IMR-90 (cell line): Measurements from ENCODE around the gene CD163L1. TPM values are rescaled to one million over a fixed set of nuclear protein-coding genes. Genes with fewer than 3 reads are reported as not detected.

ENCODE experiments used
- ATAC-seq: fragments of 200-7000 bp; cut with Tn5 transposase; 2 replicates; pipeline ENCODE4 v1.9.1; 2020; ENCODE audit warnings: low read depth, mild to moderate bottlenecking, moderate library complexity
- BruUV-seq: library from RNA; stranded (reverse); fragments of 400-500 nt; replicated peaks from 2 replicates; lab custom pipeline; 2021; lab: Mats Ljungman, UMichigan
- CTCF ChIA-PET: fragments of 300-600 bp; formaldehyde crosslinking; extraction: SDS; loops from one replicate; lab custom pipeline; 2021; ENCODE audit warnings: antibody characterized with exemption; lab: Yijun Ruan, JAX
- POLR2A ChIA-PET: fragments of 300-600 bp; sonication (Branson Sonifier 250); formaldehyde crosslinking; loops from one replicate; lab custom pipeline; 2022; ENCODE audit warnings: antibody characterized with exemption; ENCODE audit not compliant: unreplicated experiment; lab: Charles Lee
- DNase-seq: peaks from one replicate; pipeline ENCODE4 v3.0.0; 2013
- H2AFZ ChIP-seq: replicated peaks from 2 replicates; pipeline ENCODE3; 2013; ENCODE audit warnings: low read length, mild to moderate bottlenecking; ENCODE audit not compliant: poor library complexity
- H2AK5ac ChIP-seq: 2 replicates; pipeline ENCODE4 v1.6.1; 2013; ENCODE audit warnings: low read depth, low read length, inconsistent platforms
- H2AK9ac ChIP-seq: replicated peaks from 2 replicates; pipeline ENCODE3; 2013; ENCODE audit warnings: mild to moderate bottlenecking, low read depth, low read length, moderate library complexity; ENCODE audit not compliant: poor library complexity
- H2BK120ac ChIP-seq: 2 replicates; pipeline ENCODE4 v1.6.1; 2013; ENCODE audit warnings: low read depth, low read length, inconsistent platforms
- H2BK15ac ChIP-seq: 3 replicates; pipeline ENCODE4 v1.6.1; 2013; ENCODE audit warnings: low read depth, low read length, inconsistent platforms
- H2BK20ac ChIP-seq: 2 replicates; pipeline ENCODE4 v1.6.1; 2013; ENCODE audit warnings: low read depth, mild to moderate bottlenecking, inconsistent platforms, low read length, moderate library complexity
- H2BK5ac ChIP-seq: 2 replicates; pipeline ENCODE4 v1.6.1; 2013; ENCODE audit warnings: mild to moderate bottlenecking, low read depth, low read length, inconsistent platforms; ENCODE audit not compliant: poor library complexity, severe bottlenecking
- H3K14ac ChIP-seq: replicated peaks from 2 replicates; pipeline ENCODE4 v1.6.1; 2013; ENCODE audit warnings: low read depth, low read length, inconsistent platforms
- H3K18ac ChIP-seq: 2 replicates; pipeline ENCODE4 v1.6.1; 2013; ENCODE audit warnings: low read depth, low read length, control low read depth
- H3K23ac ChIP-seq: 2 replicates; pipeline ENCODE4 v1.6.1; 2013; ENCODE audit warnings: low read depth, low read length, inconsistent platforms
- H3K27ac ChIP-seq: 2 replicates; pipeline ENCODE4 v1.5.1; 2013; ENCODE audit warnings: mild to moderate bottlenecking, control low read depth, low read length; ENCODE audit not compliant: insufficient read depth
- H3K27me3 ChIP-seq: 2 replicates; pipeline ENCODE4 v1.6.1; 2013; ENCODE audit warnings: low read length; ENCODE audit not compliant: control insufficient read depth, insufficient read depth
- H3K36me3 ChIP-seq: 2 replicates; pipeline ENCODE4 v1.6.1; 2013; ENCODE audit warnings: low read length, mixed read lengths; ENCODE audit not compliant: control insufficient read depth, insufficient read depth
- H3K4ac ChIP-seq: 2 replicates; pipeline ENCODE4 v1.6.1; 2013; ENCODE audit warnings: low read depth, low read length, inconsistent platforms
- H3K4me1 ChIP-seq: 2 replicates; pipeline ENCODE4 v1.6.1; 2013; ENCODE audit warnings: low read length, mixed read lengths; ENCODE audit not compliant: control insufficient read depth, insufficient read depth
- H3K4me2 ChIP-seq: 2 replicates; pipeline ENCODE4 v1.6.1; 2013; ENCODE audit warnings: low read depth, mild to moderate bottlenecking, control low read depth, low read length, moderate library complexity
- H3K4me3 ChIP-seq: 2 replicates; pipeline ENCODE4 v1.5.1; 2013; ENCODE audit warnings: low read depth, mild to moderate bottlenecking, control low read depth, low read length, moderate library complexity; ENCODE audit not compliant: insufficient read depth
- H3K56ac ChIP-seq: 2 replicates; pipeline ENCODE4 v1.6.1; 2013; ENCODE audit warnings: low read length, inconsistent platforms; ENCODE audit not compliant: insufficient read depth; ENCODE audit errors: extremely low read depth
- H3K79me1 ChIP-seq, 2 experiments: 2 replicates each; pipeline ENCODE4 v1.6.1; 2013; ENCODE audit warnings: low read length in 2 of 2, inconsistent platforms in 1 of 2, low read depth in 1 of 2
- H3K9ac ChIP-seq: 2 replicates; pipeline ENCODE4 v1.6.1; 2013; ENCODE audit warnings: low read depth, low read length, control low read depth
- H3K9me1 ChIP-seq: 2 replicates; pipeline ENCODE4 v1.6.1; 2013; ENCODE audit warnings: low read length, inconsistent platforms; ENCODE audit not compliant: insufficient read depth
- H3K9me3 ChIP-seq: 2 replicates; pipeline ENCODE4 v1.6.1; 2013; ENCODE audit warnings: low read length; ENCODE audit not compliant: control insufficient read depth, insufficient read depth
- H4K20me1 ChIP-seq: 2 replicates; pipeline ENCODE4 v1.6.1; 2013; ENCODE audit warnings: low read length, inconsistent platforms; ENCODE audit not compliant: insufficient read depth
- H4K5ac ChIP-seq: 2 replicates; pipeline ENCODE4 v1.6.1; 2013; ENCODE audit warnings: mild to moderate bottlenecking, low read depth, low read length, control low read depth
- H4K8ac ChIP-seq, 2 experiments: 2 replicates each; pipeline ENCODE4 v1.6.1; 2013; ENCODE audit warnings: low read depth in 2 of 2, low read length in 2 of 2, control low read depth in 1 of 2, inconsistent platforms in 1 of 2
- H4K91ac ChIP-seq: 2 replicates; pipeline ENCODE4 v1.6.1; 2013; ENCODE audit warnings: low read depth, low read length, inconsistent platforms; ENCODE audit not compliant: insufficient read depth
- MAFK ChIP-seq: IDR thresholded peaks from 2 replicates; pipeline ENCODE4 v1.6.1; 2012; ENCODE audit warnings: low read depth, low read length, improper control_type of control experiment
- WGBS, 2 experiments: methylation state at CpG; one replicate each; pipeline versions ENCODE4 v1.1.5 to v1.1.7; 2013; ENCODE audit warnings: missing lambda C conversion rate in 2 of 2; ENCODE audit not compliant: insufficient read length in 1 of 2; ENCODE audit errors: extremely low coverage in 2 of 2; 5-methylcytosine and 5-hydroxymethylcytosine counted together
- dilution Hi-C: fragments of 300-500 bp; cut with HindIII; formaldehyde crosslinking; loops from one replicate; pipeline ENCODE4 v1.14.3; 2018; ENCODE audit warnings: low sequenced_read_pairs; ENCODE audit not compliant: unreplicated experiment
- in situ Hi-C: fragments of 300-500 bp; cut with MboI; formaldehyde crosslinking; loops from 3 replicates; pipeline ENCODE4 v1.14.3; 2019; ENCODE audit warnings: low sequenced_read_pairs, inconsistent platforms, mixed read lengths
- intact Hi-C: fragments of 100-400 bp; cut with micrococcal nuclease; formaldehyde crosslinking; loops from 2 replicates; pipeline ENCODE4 v1.10.0; 2022
- polyA plus RNA-seq, 3 experiments: library from polyadenylated mRNA; depleted of rRNA; stranded (reverse); fragments of >200 nt; gene quantifications; 2 replicates each; pipeline ENCODE4 v1.2.3, GENCODE V29; 2012; ENCODE audit warnings: low replicate concordance in 1 of 3
- total RNA-seq: library from RNA; depleted of rRNA; stranded (reverse); fragments of >200 nt; gene quantifications from 2 replicates; pipeline ENCODE4 v1.2.3, GENCODE V29; 2012
- TF ChIP-seq, protein P1 (sequence below): fragments of 150-350 bp; IDR thresholded peaks from 2 replicates; pipeline ENCODE4 v1.6.1; 2016; ENCODE audit warnings: low read depth, mild to moderate bottlenecking, low read length, moderate library complexity, borderline replicate concordance

Gene CD163L1
- total and polyA plus RNA-seq, 2 of the 4 experiments (the other 2 are of a cell fraction), result 0.50 to 1.6 TPM

- BruUV-seq, result no TSS peak
- no peak overlapping the region for H4K5ac ChIP-seq
- no peaks in the 10 kb centered on the region for H3K4me1 ChIP-seq
- H2BK5ac ChIP-seq, result no peak overlapping the region
- no peak overlapping the region for H4K8ac ChIP-seq
- 0 out of 2 replicates have a peak, but pooled peaks cover 2% of the 10 kb centered on the region for H3K9me3 ChIP-seq
- no peaks in the 10 kb centered on the region for H3K79me1 ChIP-seq
- H4K91ac ChIP-seq, result no peak overlapping the region
- dilution Hi-C loops, result no loop called here
- POLR2A ChIA-PET, result no interaction called here
- no peak overlapping the region for H3K27ac ChIP-seq
- no peak overlapping the region for H3K4me3 ChIP-seq
- no peak for ATAC-seq
- no CpG with 5 or more reads among the region's 4 CpGs for WGBS, 2 experiments
- no peak overlapping the region for H3K4ac ChIP-seq
- no peaks in the 10 kb centered on the region for H4K20me1 ChIP-seq
- H2AK5ac ChIP-seq, result no peak overlapping the region
- H2AFZ ChIP-seq, result no peak overlapping the region
- no peak overlapping the region for H3K23ac ChIP-seq
- H2BK120ac ChIP-seq, result no peak overlapping the region
- no peaks in the 10 kb centered on the region for H3K36me3 ChIP-seq
- CTCF ChIA-PET, result interaction anchor here (1.3 kb wide), 1 partner anchor 238 kb away, joined by 4 read pairs; no protein-coding TSS in a partner anchor
- no peaks in the 10 kb centered on the region for H3K9me1 ChIP-seq
- H3K9ac ChIP-seq, result no peak overlapping the region
- no peaks in the 10 kb centered on the region for H3K27me3 ChIP-seq
- H2BK20ac ChIP-seq, result no peak overlapping the region
- H3K56ac ChIP-seq, result no peak overlapping the region
- no peak overlapping the region for H2BK15ac ChIP-seq
- H3K4me2 ChIP-seq, result no peak overlapping the region
- H3K18ac ChIP-seq, result no peak overlapping the region
- no peak overlapping the region for H2AK9ac ChIP-seq
- intact Hi-C loops, result no loop called here
- no peak overlapping the region for H3K14ac ChIP-seq
- no peak for DNase-seq
- peak; percentile 66 for TF ChIP-seq MAFK
- TF ChIP-seq, protein P1, sequence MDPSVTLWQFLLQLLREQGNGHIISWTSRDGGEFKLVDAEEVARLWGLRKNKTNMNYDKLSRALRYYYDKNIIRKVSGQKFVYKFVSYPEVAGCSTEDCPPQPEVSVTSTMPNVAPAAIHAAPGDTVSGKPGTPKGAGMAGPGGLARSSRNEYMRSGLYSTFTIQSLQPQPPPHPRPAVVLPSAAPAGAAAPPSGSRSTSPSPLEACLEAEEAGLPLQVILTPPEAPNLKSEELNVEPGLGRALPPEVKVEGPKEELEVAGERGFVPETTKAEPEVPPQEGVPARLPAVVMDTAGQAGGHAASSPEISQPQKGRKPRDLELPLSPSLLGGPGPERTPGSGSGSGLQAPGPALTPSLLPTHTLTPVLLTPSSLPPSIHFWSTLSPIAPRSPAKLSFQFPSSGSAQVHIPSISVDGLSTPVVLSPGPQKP, result no peak
- in situ Hi-C loops, result no loop called here
These were observed 584 bp upstream of the CD163L1 start for GRCh38 chr12:7444537-7444936.
